Measurements from ENCODE around the gene SH3GLB1.
A peak's percentile ranks its signal among the peaks of the same experiment; 100 is the strongest.

SH3GLB1 gene

GRCh38 chr1:86706018-86706635 lies 1.8 kb downstream of the SH3GLB1 start:
- POLR2A ChIA-PET, result no interaction called here
- H3K4me3 ChIP-seq (ENCODE audit: low read depth, low read length), result peak overlapping the region; percentile 83
- no peak for DNase-seq (ENCODE audit: low read depth, low spot score)
- TF ChIP-seq CTCF (IDR thresholded peaks at IDR 0.05; ENCODE audit: insufficient read depth, low read length, missing control alignments), result no peak
- CTCF ChIA-PET, result interaction anchor here (0.8 to 5.1 kb wide), 11 partner anchors 11 to 326 kb away, joined by 3 to 138 read pairs (median 5); no protein-coding TSS in a partner anchor

GRCh38 chr1:86708920-86709319 lies 4.5 kb downstream of the SH3GLB1 start:
- CTCF ChIA-PET, result interaction anchor here (1.0 to 1.1 kb wide), 2 partner anchors 10 to 32 kb away, joined by 3 read pairs; no protein-coding TSS in a partner anchor
- no peak overlapping the region for H3K4me3 ChIP-seq (ENCODE audit: low read depth, low read length)
- DNase-seq (ENCODE audit: low read depth, low spot score), result no peak
- POLR2A ChIA-PET, result no interaction called here
- no peak for TF ChIP-seq CTCF (IDR thresholded peaks at IDR 0.05; ENCODE audit: insufficient read depth, low read length, missing control alignments)

- DNase-seq (ENCODE audit: low read depth, low spot score), result no peak
- POLR2A ChIA-PET, result no interaction called here
- no peak overlapping the region for H3K4me3 ChIP-seq (ENCODE audit: low read depth, low read length)
- CTCF ChIA-PET, result interaction anchor here (0.7 kb wide), 1 partner anchor 8 kb away, joined by 4 read pairs; no protein-coding TSS in a partner anchor
- no peak for TF ChIP-seq CTCF (IDR thresholded peaks at IDR 0.05; ENCODE audit: insufficient read depth, low read length, missing control alignments)
Observed at GRCh38 chr1:86712088-86712860, 7.9 kb downstream of the SH3GLB1 start.

- no peak overlapping the region for H3K4me3 ChIP-seq (ENCODE audit: low read depth, low read length)
- ChIA-PET CTCF (interaction anchor here (8.9 kb wide), 1 partner anchor 8 kb away, joined by 138 read pairs; the partner anchor contains the start of gene SH3GLB1), POLR2A (interaction anchor here (1.5 kb wide), 1 partner anchor 9 kb away, joined by 6 read pairs; the partner anchor contains the start of gene SH3GLB1)
- no peak for DNase-seq (ENCODE audit: low read depth, low spot score)
- no peak for TF ChIP-seq CTCF (IDR thresholded peaks at IDR 0.05; ENCODE audit: insufficient read depth, low read length, missing control alignments)
Observed at GRCh38 chr1:86713477-86713876, 9.1 kb downstream of the SH3GLB1 start.

- no peak for DNase-seq (ENCODE audit: low read depth, low spot score)
- ChIA-PET CTCF (interaction anchor here (0.9 to 8.9 kb wide), 2 partner anchors 9 to 12 kb away, joined by 3 to 138 read pairs; partner anchors contain the start of gene SH3GLB1), POLR2A (interaction anchor here (1.5 kb wide), 1 partner anchor 9 kb away, joined by 6 read pairs; the partner anchor contains the start of gene SH3GLB1)
- TF ChIP-seq CTCF (IDR thresholded peaks at IDR 0.05; ENCODE audit: insufficient read depth, low read length, missing control alignments), result no peak
- H3K4me3 ChIP-seq (ENCODE audit: low read depth, low read length), result no peak overlapping the region
Observed at GRCh38 chr1:86714159-86714558, 9.8 kb downstream of the SH3GLB1 start.
